GM12878 (cell line): ENCODE data around the gene SHROOM2.

ENCODE experiments used
- ATF2 ChIP-seq: IDR thresholded peaks from 2 replicates; pipeline ENCODE4 v1.6.1; 2012; ENCODE audit warnings: low read length, inconsistent platforms
- CTCF ChIP-seq, 3 experiments: IDR thresholded peaks in 2 of 3; conservative IDR thresholded peaks in 1 of 3; 2 replicates each; pipeline ENCODE4 v1.5.1; 2011; ENCODE audit warnings: low read depth in 3 of 3, low read length in 3 of 3, mild to moderate bottlenecking in 3 of 3, control low read depth in 2 of 3, moderate library complexity in 2 of 3, inconsistent platforms in 1 of 3, mixed read lengths in 1 of 3; ENCODE audit not compliant: control insufficient read depth in 2 of 3, insufficient read depth in 1 of 3; ENCODE audit errors: extremely low read depth in 1 of 3
- EGR1 ChIP-seq, 2 experiments: IDR thresholded peaks; 1 replicate in 1 of 2; 2 replicates in 1 of 2; pipeline ENCODE4 v1.6.1; 2011 to 2012; ENCODE audit warnings: low read depth in 2 of 2, low read length in 2 of 2, borderline replicate concordance in 1 of 2, mild to moderate bottlenecking in 1 of 2, moderate library complexity in 1 of 2
- ELK1 ChIP-seq: IDR thresholded peaks from 2 replicates; pipeline ENCODE4 v1.6.1; 2012; ENCODE audit warnings: low read depth, low read length, improper control_type of control experiment
- EP300 ChIP-seq, 2 experiments: fragments of 150-350 bp in 1 of 2; IDR thresholded peaks; 2 replicates each; pipeline ENCODE4 v1.6.1; 2011 to 2012; ENCODE audit warnings: low read depth in 2 of 2, low read length in 2 of 2, borderline replicate concordance in 1 of 2, improper control_type of control experiment in 1 of 2, inconsistent platforms in 1 of 2; ENCODE audit not compliant: control insufficient read depth in 1 of 2
- GABPA ChIP-seq: IDR thresholded peaks from 2 replicates; pipeline ENCODE4 v1.6.1; 2014; ENCODE audit warnings: antibody characterized with exemption, low read depth, mild to moderate bottlenecking, inconsistent platforms
- IKZF2 ChIP-seq, 2 experiments: fragments of 450-650 bp; IDR thresholded peaks; 2 replicates each; pipeline ENCODE4 v1.6.1; 2017; ENCODE audit warnings: mild to moderate bottlenecking in 2 of 2, moderate library complexity in 2 of 2
- JUNB ChIP-seq: IDR thresholded peaks from 2 replicates; pipeline ENCODE4 v1.6.1; 2016; ENCODE audit warnings: antibody characterized with exemption, mild to moderate bottlenecking
- NRF1 ChIP-seq: conservative IDR thresholded peaks from 2 replicates; pipeline ENCODE4 v1.6.1; 2011; ENCODE audit warnings: mild to moderate bottlenecking, low read depth, low read length, improper control_type of control experiment
- POLR2A ChIP-seq: IDR thresholded peaks from 2 replicates; pipeline ENCODE4 v1.6.1; 2011; ENCODE audit warnings: low read depth, mild to moderate bottlenecking, low read length
- POLR2AphosphoS5 ChIP-seq: IDR thresholded peaks from 2 replicates; pipeline ENCODE4 v1.6.1; 2011; ENCODE audit warnings: mild to moderate bottlenecking, low read length, inconsistent platforms
- RAD21 ChIP-seq: IDR thresholded peaks from 2 replicates; pipeline ENCODE4 v1.6.1; 2011; ENCODE audit warnings: mild to moderate bottlenecking, low read depth, low read length, moderate library complexity; ENCODE audit not compliant: insufficient read depth
- YY1 ChIP-seq: IDR thresholded peaks from 2 replicates; pipeline ENCODE4 v1.6.1; 2011; ENCODE audit warnings: low read depth, mild to moderate bottlenecking, low read length
- ZNF274 ChIP-seq: IDR thresholded peaks from one replicate; pipeline ENCODE4 v1.8.0; 2011; ENCODE audit not compliant: insufficient read length, insufficient read depth

- TF ChIP-seq JUNB (no peak), NRF1 (no peak), ZNF274 (no peak), POLR2AphosphoS5 (no peak), EP300 (IDR thresholded peaks at IDR 0.05; ENCODE audit: borderline replicate concordance in 1 of 2, control insufficient read depth in 1 of 2, low read depth in 2 of 2, low read length in 2 of 2) (no peak), GABPA (no peak), ELK1 (no peak), ATF2 (no peak), POLR2A (no peak), CTCF (IDR thresholded peaks at IDR 0.05 in 2 of 3, conservative IDR thresholded peaks at IDR 0.05 in 1 of 3; ENCODE audit: control insufficient read depth in 2 of 3, extremely low read depth in 1 of 3, insufficient read depth in 1 of 3, low read depth in 3 of 3, low read length in 3 of 3) (no peak), YY1 (no peak), RAD21 (no peak), EGR1 (IDR thresholded peaks at IDR 0.05; ENCODE audit: borderline replicate concordance in 1 of 2, low read depth in 2 of 2, low read length in 2 of 2) (no peak), IKZF2 (IDR thresholded peaks at IDR 0.05) (no peak)
Measured at GRCh38 chrX:9845578-9845952, 59.3 kb downstream of the SHROOM2 start.
